Stimulated activated CD8-positive, alpha-beta memory T cell treated with anti-CD3 and anti-CD28 coated beads, Interleukin-15, amount 100 ng/mL, for 4 hours (primary cell): Measurements from ENCODE around the gene BUB3.
A peak's percentile ranks its signal among the peaks of the same experiment; 100 is the strongest.

Source experiments
- DNase-seq, 2 donors: peaks; one replicate each; pipeline ENCODE4 v3.0.0-alpha.2; 2020; ENCODE audit warnings: low read depth in 2 of 2

Gene BUB3

GRCh38 chr10:123154092-123154710 lies at the start of gene BUB3:
Gene BUB3, plus strand, starts transcription at chr10:123154402. Its CDS starts 516 bp downstream, at chr10:123154918.
- peak; percentile 89 to 94 for DNase-seq

- no peak for DNase-seq
Measured at GRCh38 chr10:123109466-123109865, 44.7 kb upstream of the BUB3 start.

- DNase-seq, result no peak
Measured at GRCh38 chr10:123117644-123118417, 36.4 kb upstream of the BUB3 start.

GRCh38 chr10:123119081-123119480 lies 35.1 kb upstream of the BUB3 start:
- no peak for DNase-seq

GRCh38 chr10:123126246-123126645 lies 28.0 kb upstream of the BUB3 start:
- DNase-seq, result no peak

- DNase-seq, result no peak
Measured at GRCh38 chr10:123129618-123130271, 24.5 kb upstream of the BUB3 start.

- DNase-seq, result peak; percentile 63 to 71
Measured at GRCh38 chr10:123132576-123133477, 21.4 kb upstream of the BUB3 start.

- DNase-seq, result no peak
Measured at GRCh38 chr10:123133541-123134342, 20.5 kb upstream of the BUB3 start.

GRCh38 chr10:123134343-123134914 lies 19.8 kb upstream of the BUB3 start:
- no peak for DNase-seq

- no peak for DNase-seq
Measured at GRCh38 chr10:123134915-123135414, 19.2 kb upstream of the BUB3 start.

GRCh38 chr10:123135415-123136141 lies 18.6 kb upstream of the BUB3 start, which contains the start of gene HMX3:
Gene HMX3, plus strand, starts transcription at chr10:123135970. Its CDS starts 81 bp downstream, at chr10:123136051.
- DNase-seq, result no peak

GRCh38 chr10:123136221-123136805 lies 17.9 kb upstream of the BUB3 start:
- no peak for DNase-seq

- no peak for DNase-seq
Measured at GRCh38 chr10:123136806-123137642, 17.2 kb upstream of the BUB3 start.

GRCh38 chr10:123139165-123139520 lies 15.1 kb upstream of the BUB3 start:
- DNase-seq, result no peak

- no peak for DNase-seq
Measured at GRCh38 chr10:123139521-123140163, 14.6 kb upstream of the BUB3 start.

GRCh38 chr10:123140164-123140982 lies 13.8 kb upstream of the BUB3 start:
- DNase-seq, result no peak

- no peak for DNase-seq
Measured at GRCh38 chr10:123140983-123141390, 13.2 kb upstream of the BUB3 start.
